GM19035 (cell line): ENCODE results near the gene SLCO2A1.

Experiments
- ATAC-seq: cut with Tn5 transposase; IDR thresholded peaks from one replicate; pipeline ENCODE4 v1.9.1; 2021; ENCODE audit not compliant: unreplicated experiment

SLCO2A1 gene

GRCh38 chr3:134035836-134036235, 6.1 kb upstream of the SLCO2A1 start:
- ATAC-seq, result no peak

GRCh38 chr3:134034005-134034785, 4.5 kb upstream of the SLCO2A1 start:
- ATAC-seq, result no peak

GRCh38 chr3:134033315-134033996, 3.7 kb upstream of the SLCO2A1 start:
- no peak for ATAC-seq

DNA sequence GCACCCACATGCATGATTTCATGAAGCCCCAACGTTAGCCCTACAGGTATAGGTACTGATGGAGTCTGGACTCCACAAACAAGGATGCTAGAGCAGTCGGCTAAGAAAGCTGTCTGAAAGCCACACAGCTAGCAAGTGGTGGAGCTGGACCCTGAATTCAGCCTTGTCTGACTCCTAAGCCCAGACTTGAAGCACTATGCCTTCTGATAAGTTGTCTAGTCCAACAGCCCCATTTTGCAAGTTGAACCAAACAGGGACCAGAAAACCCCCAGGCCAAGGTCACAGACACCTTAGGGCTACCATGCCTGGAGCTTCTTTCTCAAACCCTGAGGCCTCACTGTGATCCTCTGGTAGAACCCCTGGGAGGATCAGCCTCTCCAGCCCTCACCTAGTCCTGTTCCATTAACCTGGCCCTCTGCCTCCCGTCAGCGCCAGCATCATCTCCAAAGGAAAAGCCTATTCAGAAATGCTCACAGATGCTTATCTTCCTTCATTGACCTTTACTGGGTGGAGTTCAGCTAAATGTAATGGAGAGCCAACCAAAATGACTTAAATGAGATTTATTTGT, 1.7 kb upstream of the SLCO2A1 start:
- ATAC-seq, result no peak

GRCh38 chr3:134030379-134031347, 938 bp upstream of the SLCO2A1 start:
- ATAC-seq, result no peak

- ATAC-seq, result no peak
Measured at GRCh38 chr3:134029256-134029733, 430 bp downstream of the SLCO2A1 start.

- ATAC-seq, result no peak
Measured at GRCh38 chr3:134028486-134029255, 1.1 kb downstream of the SLCO2A1 start.

GRCh38 chr3:134027631-134028030, 2.1 kb downstream of the SLCO2A1 start:
- ATAC-seq, result no peak

DNA sequence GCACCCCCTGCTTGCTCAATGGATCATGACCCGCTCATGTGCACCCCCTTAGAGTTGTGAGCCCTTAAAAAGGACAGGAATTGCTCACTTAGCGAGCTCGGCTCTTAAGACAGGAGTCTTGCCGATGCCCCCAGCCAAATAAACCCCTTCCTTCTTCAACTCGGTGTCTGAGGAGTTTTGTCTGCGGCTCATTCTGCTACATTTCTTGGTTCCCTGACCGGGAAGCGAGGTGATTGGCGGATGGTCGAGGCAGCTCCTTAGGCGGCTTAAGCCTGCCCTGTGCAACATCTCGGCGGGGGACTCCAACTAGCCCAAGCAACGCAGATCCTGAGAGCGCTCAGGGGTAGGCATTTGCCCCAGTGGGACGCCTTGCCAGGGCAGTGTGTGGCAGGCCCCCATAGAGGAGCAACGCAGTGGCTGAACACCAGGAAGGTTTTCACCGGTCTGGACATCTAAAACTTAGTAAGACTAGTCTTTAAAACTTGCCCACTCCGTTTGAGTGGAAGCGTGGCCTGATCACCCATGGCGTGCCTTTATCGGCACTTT, 9.5 kb downstream of the SLCO2A1 start:
- ATAC-seq, result no peak

DNA sequence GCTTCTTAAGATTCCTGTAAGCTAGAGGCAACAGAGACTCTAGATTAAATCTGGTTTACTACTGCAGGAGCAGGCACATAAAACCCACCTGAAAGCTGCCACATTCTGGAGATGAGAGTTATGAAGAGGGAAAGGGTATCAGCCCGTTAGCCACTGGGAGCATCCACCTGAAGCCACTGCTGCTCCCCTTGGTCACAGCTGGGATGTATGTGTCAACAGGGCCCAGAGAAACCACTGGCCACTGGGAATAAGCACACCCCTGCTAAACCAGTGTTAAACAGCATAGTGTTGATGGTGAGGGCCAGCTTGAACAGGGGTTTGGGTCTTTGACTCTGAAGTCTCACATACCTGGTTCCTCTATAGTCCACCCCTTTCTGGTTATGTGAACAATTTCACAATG, 10.9 kb downstream of the SLCO2A1 start:
- ATAC-seq, result no peak

DNA sequence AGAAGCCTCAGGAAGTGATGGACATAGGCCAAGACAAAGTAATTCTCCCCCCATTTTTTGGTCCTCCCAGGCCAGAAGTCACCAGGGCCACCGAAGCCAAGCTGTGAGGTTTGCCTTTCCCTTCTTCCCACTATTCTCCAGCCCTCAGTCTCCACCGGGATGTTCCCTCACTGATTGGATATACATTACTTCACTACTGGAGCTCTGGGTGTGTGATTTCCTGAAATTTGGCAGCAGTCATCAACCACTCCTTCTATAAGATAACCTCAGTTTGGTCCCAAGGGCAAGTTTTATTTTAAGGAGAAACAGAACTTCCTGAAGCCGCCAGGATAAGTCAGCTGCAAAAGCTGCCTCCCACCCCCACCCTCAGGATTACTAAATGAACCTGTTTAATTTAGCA, 11.3 kb downstream of the SLCO2A1 start:
- ATAC-seq, result no peak

DNA sequence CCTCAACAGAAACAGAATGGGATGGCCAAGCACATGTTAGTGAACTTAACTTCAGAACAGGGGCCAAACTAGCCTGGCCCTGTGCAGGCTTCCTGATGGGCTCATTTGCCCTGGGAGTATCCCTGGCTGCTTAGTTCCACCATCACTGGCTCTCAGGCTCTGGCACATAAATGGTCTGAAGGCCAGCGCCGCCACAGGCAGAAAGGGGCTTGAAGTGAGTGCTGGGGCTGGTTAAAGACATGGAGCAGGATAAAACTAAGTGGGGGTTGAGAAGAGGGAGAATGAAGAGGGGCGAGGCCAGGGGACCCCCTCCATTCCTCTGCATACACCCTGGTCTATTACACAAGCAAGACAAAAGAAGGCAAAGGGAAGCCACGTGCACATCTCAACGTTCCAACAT, 12.2 kb downstream of the SLCO2A1 start:
- no peak for ATAC-seq

DNA sequence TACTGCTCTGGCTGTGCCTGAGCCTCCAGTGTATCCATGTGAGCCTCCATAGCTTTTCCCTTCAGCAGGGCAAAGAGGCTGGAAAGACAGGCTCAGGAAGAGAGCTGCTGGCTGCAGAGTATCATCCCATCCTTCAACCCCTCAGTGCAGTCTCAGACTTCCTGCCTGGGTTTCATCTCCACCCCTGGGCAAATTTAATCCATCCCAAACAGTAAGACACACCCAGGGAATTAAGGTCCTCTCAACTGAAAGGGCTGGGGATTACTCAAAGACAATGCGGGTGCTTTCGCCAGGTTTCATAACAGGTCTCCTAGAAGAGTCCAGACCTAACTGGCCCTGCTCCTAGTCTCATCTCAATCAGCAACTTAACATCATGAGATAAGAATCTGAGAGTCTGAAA, 15.5 kb downstream of the SLCO2A1 start:
- ATAC-seq, result no peak

- no peak for ATAC-seq
Measured at GRCh38 chr3:134013280-134013679, 16.4 kb downstream of the SLCO2A1 start.

DNA sequence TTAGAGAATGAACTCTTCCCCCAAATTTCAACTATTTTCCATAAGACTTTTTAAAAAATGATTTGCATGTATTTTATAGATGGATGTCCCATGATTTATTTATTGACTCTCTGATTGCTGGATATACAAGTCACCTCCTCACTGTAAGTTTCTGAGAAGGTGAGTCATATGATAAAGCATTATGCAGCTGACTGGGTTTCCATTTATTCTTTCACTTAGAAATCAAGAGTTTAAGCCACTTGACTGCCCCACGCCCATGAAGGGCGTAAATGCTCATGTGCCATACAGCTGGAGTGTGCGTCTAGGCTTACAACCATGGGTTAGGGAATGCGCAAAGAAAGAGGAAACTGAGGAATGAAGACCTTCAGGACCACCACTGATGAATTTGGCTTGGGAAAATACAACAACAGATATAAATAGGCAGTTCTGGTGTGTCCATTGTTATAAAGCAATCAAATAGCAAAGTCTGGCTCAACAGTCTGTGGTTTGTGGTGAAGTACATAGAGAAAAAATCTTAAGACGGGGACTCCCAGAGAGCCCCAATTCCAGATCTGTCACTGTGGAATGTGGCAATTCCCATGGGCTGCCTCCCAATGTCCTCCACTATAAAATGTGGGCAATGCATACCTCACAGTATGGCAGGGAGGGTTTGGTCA, 20.3 kb downstream of the SLCO2A1 start:
- no peak for ATAC-seq

DNA sequence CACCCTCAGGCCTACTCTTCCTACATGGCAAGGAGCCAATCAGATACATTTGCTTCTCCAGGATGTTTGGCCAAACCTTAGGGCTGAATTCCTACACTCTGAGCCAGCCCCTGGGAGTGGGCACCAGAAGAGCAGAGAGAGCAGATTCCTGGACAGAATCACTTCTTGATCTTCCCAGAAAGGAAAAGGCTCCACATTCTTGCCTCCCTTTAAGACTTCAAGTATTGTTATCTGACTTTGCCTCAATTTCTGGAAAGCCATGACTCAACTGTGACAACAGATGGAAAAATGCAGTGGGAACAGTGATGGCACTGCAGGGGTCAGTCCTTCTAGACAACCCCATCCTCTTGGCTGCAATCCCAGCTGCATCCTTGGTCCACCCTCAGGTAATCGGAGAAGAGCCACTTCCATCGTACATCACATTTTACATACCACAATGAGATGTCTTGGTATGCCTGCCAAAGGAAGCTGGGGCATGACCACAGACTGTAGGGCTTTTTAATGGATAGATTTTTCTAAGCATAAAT, 21.0 kb downstream of the SLCO2A1 start:
- ATAC-seq, result no peak

DNA sequence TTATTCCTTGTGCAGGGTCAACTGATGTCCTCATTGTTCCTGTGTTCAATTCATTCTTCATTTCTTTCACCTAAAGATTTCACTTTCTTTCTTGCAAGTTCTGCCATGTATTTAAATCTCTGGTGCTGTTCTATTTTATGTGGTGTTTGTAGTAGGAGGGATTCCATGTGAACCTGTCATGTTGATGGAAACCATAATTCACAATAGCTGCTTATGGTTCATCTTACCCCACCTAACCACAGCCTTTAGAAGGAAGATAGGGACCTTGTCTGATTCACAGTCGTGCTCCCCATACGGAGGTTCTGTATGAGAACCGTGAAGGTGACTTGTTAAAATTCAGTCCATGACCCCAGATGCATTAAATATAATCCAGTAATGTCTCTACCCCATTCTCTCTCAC, 21.9 kb downstream of the SLCO2A1 start:
- no peak for ATAC-seq

DNA sequence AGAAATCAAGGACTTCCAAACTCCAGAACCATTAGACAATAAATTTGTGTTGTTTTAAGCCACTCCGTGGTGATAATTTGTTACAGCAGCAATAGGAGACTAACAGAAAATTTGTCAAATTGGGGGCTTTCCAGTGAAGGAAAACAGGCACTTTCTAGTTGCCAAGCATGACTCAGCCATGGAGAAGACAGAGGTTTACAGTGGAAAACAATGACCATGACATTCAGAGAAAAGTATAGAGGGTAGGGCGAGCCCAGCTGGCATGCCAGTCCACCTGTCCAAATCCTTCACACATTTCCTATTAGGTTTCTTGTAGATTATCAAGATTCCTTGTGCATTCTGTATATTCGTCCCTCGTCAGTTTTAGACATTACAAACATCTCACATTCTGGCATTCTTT, 24.9 kb downstream of the SLCO2A1 start:
- ATAC-seq, result no peak

DNA sequence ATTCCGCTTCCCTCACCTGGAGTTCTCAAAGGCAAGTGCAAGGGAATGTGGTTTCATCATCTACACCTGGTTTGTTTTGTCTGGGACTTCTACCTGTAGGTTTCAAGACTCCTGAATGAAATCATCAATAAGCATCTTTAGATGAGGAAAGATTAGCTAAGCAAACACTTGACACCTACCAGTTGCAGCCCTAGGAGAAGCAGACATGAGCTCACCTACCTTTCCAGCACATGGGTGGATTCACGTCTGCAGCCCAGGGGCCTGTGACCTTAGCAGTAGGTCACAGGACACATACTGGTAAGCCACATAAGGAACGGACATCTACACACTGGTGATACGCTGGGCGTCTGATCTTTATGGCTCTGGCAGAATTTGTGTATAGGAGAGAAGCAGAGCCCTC, 26.7 kb downstream of the SLCO2A1 start:
- ATAC-seq, result no peak
